Hematopoietic multipotent progenitor cell treated with erythropoietin and hydrocortisone succinate and interleukin-3 and kit ligand, for 8 days (in vitro differentiated cells): ENCODE results near the gene NUDT14.

Experiments
- DNase-seq: peaks from one replicate; pipeline ENCODE4 v3.0.0-alpha.2; 2015

NUDT14 gene

GRCh38 chr14:105155681-105156413, 25.3 kb downstream of the NUDT14 start:
- DNase-seq: no peak

DNA sequence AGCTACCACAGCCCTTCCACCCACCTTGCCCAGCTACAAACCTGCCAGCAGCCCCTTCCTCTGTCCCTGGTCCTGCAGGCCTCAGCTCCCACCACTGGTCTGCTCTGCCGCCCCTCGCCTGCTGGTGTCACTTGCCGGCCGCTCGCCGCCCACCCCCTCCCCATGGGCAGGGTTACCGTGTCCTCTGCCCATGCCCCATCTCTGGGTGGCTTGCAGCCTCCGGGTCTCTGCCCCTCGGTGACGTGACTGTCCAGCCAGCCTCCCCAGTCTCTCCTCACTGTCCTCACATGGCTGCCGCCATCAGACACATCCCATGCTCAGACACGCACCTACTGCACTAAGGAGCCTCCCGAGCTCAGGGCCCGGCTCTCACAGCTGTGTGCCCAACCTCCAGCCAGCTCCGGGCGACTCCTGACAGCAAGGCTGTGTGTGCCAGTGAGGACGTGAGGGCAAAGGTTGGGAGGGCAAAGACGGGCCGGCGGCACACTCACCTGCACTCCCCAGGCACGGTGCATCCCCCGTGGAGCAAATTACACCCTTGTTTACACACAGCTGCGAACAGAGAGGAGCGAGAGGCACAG, 26.0 kb downstream of the NUDT14 start:
- DNase-seq: no peak

DNA sequence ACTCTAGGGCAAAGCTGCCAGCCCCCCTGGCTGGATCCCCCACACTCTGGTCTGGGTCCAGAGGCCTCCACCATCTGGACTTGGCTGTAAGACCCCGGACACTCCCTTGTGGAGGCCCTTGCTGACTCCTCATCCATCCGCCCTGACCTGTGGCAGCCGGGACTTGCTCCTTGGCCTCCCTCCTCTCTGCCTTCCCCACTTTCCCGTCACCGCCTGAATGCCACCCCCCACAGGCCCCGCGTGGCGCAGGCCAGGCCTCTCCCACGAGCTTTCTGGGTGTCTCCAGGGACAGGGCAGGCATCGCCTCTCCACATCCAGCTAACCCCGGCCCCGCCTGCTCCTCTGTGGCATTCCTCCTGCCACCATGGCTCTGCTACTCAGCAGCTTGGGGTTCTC, 26.6 kb downstream of the NUDT14 start:
- DNase-seq: no peak

- no peak for DNase-seq
Observed at GRCh38 chr14:105153739-105154475, 27.2 kb downstream of the NUDT14 start.

GRCh38 chr14:105153331-105153731, 27.8 kb downstream of the NUDT14 start:
- no peak for DNase-seq

- no peak for DNase-seq
Observed at GRCh38 chr14:105152794-105153241, 28.3 kb downstream of the NUDT14 start.

- DNase-seq: no peak
Observed at GRCh38 chr14:105151838-105152793, 29.0 kb downstream of the NUDT14 start.

DNA sequence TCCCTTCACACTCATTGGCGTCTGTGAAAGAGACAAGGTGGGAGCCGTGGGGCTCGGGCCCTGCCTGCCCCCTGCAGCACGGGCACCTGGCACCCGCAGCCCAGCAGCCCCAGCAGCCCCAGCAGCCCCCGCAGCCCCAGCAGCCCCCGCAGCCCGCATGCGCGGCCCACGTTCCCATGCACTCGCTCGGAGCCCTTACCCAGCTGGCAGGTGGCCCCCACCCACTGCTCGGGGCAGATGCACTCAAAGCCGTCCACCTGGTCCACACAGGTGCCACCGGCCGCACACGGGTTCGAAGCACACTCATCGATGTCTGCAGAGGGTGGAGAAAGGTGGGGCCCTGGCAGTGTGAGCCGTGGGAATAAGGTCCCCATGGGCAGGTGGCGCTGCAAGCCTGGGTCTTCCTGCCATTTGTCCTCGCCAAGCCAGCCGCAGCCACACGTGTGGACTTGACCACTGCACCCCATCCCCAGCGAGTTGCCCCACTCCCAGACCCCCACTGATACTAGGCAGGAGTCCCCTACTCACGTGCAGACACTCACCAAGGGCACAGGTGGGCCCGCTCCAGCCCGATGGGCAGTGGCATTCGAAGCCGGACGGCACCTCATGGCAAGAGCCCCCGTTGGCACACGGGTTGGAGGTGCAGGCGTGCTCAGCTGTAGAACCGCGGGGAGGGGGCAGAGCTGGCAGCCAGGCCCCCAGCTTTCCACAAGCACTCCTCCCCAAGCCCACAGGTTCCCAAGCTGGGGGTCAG, 29.9 kb downstream of the NUDT14 start:
- DNase-seq: no peak

DNA sequence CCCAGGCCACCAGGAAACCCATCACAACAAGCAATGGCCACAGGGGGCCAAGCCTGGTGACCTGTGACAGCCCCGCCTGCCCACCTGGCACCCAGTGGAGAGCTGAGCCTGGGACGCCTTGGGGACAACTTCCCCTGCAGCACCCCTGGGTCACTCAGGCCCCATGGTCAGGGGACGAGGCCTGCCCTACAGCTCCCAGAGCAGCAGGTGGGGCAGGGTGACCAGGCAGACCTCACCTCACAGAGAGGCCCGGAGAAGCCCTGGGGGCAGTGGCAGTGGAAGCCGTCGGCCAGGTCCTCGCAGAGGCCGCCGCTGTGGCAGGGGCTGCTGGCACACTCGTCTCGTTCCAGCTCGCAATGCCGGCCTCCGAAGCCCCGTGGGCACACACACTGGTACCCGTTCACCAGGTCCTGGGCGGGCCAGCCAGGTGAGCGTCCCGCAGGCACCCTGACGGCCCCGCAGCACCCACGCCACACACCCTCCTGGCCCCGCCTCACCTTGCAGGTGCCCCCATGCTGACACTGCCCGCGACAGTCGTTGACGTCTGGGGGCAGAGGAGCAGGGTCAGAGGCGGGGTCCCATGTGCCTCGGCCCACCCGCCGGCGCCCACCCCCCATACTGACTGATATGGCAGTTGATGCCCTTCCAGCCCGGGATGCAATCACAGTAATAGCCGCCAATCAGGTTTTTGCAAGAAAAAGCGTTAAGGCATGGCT, 30.6 kb downstream of the NUDT14 start:
- no peak for DNase-seq

GRCh38 chr14:105150026-105150367, 31.1 kb downstream of the NUDT14 start:
- no peak for DNase-seq

GRCh38 chr14:105149146-105149781, 31.8 kb downstream of the NUDT14 start:
- no peak for DNase-seq

DNA sequence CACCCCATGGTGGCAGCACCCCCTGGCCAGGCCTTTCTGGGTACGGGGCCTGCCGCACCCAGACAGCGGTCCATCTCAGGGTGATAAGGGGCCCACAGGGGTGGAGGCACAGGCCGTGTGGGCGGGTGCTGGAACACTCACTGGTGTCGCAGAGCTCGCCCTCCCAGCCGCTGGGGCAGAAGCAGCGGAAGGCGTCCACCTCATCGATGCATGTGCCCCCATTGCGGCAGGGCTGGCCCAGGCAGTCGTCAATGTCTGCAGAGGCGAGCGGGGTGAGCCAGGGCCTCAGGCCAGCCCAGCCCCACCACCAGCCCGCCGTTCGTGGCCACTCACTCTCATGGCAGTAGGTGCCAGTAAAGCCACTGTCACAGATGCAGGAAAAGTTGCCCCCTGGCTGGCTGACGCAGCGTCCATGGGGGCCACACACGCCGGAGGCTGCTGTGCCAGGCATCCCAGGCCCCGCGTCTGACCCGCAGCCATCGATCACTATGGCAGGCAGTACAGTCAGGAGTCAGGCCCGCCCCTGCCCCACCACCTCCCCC, 32.4 kb downstream of the NUDT14 start:
- DNase-seq: no peak

DNA sequence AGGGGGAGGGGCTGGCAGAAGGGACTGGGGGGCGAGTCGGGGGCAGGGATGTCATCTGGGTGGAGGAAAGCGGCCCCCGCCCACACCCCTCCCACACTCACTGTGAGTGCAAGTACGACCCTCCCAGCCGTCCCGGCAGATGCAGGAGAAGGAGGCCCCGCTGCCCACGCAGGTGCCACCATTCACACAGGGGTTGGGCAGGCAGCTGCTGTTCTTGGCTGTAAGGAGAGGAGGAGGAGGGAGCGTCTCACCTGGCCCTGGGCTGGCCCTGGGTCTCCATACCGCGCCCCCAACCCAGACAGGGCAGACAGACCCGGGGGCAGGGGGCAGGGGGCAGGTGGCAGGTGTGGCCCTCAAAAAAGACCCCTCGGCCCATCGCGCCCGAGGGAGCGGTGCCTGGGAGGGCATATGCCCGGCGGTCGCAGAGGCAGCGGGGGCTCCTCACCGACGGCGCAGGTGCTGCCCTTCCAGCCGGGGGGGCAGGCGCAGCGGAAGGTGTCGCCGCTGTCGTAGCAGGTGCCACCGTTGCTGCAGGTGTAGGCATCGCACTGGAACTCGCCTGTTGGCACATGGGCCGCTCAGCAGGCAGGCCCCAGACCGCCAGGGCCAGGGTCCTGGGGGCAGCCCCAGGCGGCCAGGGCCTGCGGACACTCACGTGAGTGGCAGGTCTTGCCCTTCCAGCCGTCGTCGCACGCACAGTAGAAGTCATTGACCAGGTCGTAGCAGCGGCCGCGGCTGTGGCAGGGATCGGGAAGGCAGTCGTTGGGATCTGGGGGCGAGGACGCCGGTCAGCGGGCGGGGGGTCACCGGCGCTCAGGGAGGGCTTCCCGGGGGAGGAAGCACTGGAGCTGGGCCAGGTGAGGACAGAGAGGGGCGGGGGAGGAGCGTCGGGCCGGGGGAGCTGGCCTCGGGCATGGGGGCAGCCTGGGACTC, 33.2 kb downstream of the NUDT14 start:
- no peak for DNase-seq

DNA sequence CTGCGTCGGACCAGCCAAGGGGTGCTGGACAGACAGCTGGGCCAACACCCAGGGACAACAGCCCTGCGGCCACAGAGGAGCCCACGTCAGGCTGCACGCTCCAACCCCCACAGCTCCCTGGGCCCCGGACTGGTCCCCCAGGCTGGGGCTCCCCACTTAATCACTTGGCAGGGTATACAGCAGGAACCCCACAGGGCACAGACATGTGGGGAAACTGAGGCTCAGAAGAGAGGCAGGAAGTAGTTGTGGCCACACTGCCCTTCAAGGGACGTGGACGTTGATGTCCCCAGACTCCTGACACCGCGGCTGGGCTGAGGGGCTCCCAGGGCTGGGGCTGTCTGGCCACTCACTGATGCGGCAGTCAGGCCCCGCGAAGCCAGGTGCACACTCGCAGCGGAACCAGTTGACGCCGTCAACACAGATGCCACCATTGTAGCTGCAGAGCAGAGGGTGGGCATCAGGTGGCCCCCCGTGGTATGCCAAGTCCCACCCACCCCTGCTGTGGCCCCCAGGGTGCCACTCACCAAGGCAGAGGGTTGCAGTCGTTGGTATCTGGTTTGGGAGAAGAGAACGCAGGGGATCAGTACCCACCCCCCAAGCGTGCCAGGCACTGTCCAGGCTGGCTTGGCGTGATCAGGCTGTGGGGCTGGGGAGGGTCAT, 34.0 kb downstream of the NUDT14 start:
- DNase-seq: no peak

GRCh38 chr14:105146181-105146975, 34.7 kb downstream of the NUDT14 start:
- DNase-seq: no peak

DNA sequence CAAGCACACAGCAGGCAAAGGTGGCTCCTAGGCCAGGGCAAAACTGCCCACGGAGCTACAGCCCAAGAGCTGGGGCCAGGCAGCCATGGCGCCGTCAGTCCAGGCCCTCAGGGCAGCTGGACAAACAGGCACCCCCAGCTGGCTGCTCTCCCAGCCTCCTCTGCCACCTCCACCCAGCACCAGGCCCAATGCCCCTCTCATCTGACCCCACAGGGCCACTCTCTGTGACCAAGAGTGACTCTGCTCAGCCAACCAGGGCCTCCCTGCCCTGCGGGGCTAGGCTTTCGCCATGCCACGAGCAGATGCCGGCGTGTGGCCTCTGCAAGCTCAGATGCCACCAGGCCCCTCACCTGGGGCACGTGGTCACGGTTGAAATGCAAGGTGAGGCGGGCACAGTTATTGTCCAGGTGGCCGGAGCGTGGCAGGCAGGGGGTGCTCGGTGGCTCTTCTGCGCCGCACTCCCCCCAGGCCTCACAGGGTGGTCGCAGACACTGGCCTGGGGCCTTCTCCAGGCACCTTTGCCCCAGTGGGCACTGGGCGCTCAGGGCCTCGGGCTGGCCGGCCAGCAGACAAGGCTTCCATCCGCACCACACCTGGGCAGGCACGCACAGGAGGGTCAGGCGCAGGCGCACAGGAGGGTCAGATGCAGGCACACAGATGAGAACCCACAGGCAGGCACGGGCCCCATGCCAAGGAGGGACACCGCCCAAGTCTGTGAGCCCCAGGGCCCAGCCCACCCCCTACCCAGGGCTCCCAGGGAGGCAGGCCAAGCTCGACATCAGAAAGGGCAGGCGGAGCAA, 35.5 kb downstream of the NUDT14 start:
- no peak for DNase-seq

GRCh38 chr14:105144666-105145380, 36.3 kb downstream of the NUDT14 start:
- no peak for DNase-seq
